ENCODE measurements around the gene PPA2.

PPA2 gene

GRCh38 chr4:105348719-105349118, 125.1 kb downstream of the PPA2 start:
- TF ChIP-seq CTCF (IDR thresholded peaks at IDR 0.05): no peak
- no peaks in the 10 kb centered on the region for H3K36me3 ChIP-seq
- no peak overlapping the region for H3K27ac ChIP-seq

GRCh38 chr4:105346869-105347268, 127.0 kb downstream of the PPA2 start:
- no peaks in the 10 kb centered on the region for H3K4me1 ChIP-seq (ENCODE audit: control insufficient read depth in 1 of 2, insufficient read depth in 1 of 2, low read depth in 1 of 2, low read length in 1 of 2)
- TF ChIP-seq CTCF (IDR thresholded peaks at IDR 0.05): no peak
- no peaks in the 10 kb centered on the region for H3K36me3 ChIP-seq
- H3K27me3 ChIP-seq: no peaks in the 10 kb centered on the region
- no peak overlapping the region for H3K4me3 ChIP-seq (ENCODE audit: low read depth in 1 of 2, low read length in 1 of 2)
- no peak overlapping the region for H3K27ac ChIP-seq
- H3K9me3 ChIP-seq: no peaks in the 10 kb centered on the region

More at GRCh38 chr4:105348719-105349118, 125.1 kb downstream of the PPA2 start:
- Histone ChIP-seq H3K4me3 (ENCODE audit: low read depth in 1 of 2, low read length in 1 of 2) (no peak overlapping the region), H3K9me3 (no peaks in the 10 kb centered on the region), H3K27me3 (no peaks in the 10 kb centered on the region), H3K4me1 (ENCODE audit: control insufficient read depth in 1 of 2, insufficient read depth in 1 of 2, low read depth in 1 of 2, low read length in 1 of 2) (no peaks in the 10 kb centered on the region)

GRCh38 chr4:105345838-105346237, 128.0 kb downstream of the PPA2 start:
- H3K36me3 ChIP-seq: no peaks in the 10 kb centered on the region
- no peak overlapping the region for H3K27ac ChIP-seq
- no peaks in the 10 kb centered on the region for H3K9me3 ChIP-seq
- H3K4me3 ChIP-seq (ENCODE audit: low read depth in 1 of 2, low read length in 1 of 2): no peak overlapping the region
- H3K4me1 ChIP-seq (ENCODE audit: control insufficient read depth in 1 of 2, insufficient read depth in 1 of 2, low read depth in 1 of 2, low read length in 1 of 2): no peaks in the 10 kb centered on the region
- no peaks in the 10 kb centered on the region for H3K27me3 ChIP-seq
- no peak for TF ChIP-seq CTCF (IDR thresholded peaks at IDR 0.05)

- TF ChIP-seq CTCF (IDR thresholded peaks at IDR 0.05): no peak
- no peaks in the 10 kb centered on the region for H3K27me3 ChIP-seq
- H3K4me1 ChIP-seq (ENCODE audit: control insufficient read depth in 1 of 2, insufficient read depth in 1 of 2, low read depth in 1 of 2, low read length in 1 of 2): no peaks in the 10 kb centered on the region
Measured at GRCh38 chr4:105345358-105345757, 128.5 kb downstream of the PPA2 start.

GRCh38 chr4:105344141-105344540, 129.7 kb downstream of the PPA2 start:
- no peaks in the 10 kb centered on the region for H3K4me1 ChIP-seq (ENCODE audit: control insufficient read depth in 1 of 2, insufficient read depth in 1 of 2, low read depth in 1 of 2, low read length in 1 of 2)
- H3K27ac ChIP-seq: no peak overlapping the region
- no peaks in the 10 kb centered on the region for H3K27me3 ChIP-seq
- H3K9me3 ChIP-seq: no peaks in the 10 kb centered on the region
- no peaks in the 10 kb centered on the region for H3K36me3 ChIP-seq
- TF ChIP-seq CTCF (IDR thresholded peaks at IDR 0.05): no peak
- no peak overlapping the region for H3K4me3 ChIP-seq (ENCODE audit: low read depth in 1 of 2, low read length in 1 of 2)

More at GRCh38 chr4:105345358-105345757, 128.5 kb downstream of the PPA2 start:
- Histone ChIP-seq H3K36me3 (no peaks in the 10 kb centered on the region), H3K4me3 (ENCODE audit: low read depth in 1 of 2, low read length in 1 of 2) (no peak overlapping the region), H3K9me3 (no peaks in the 10 kb centered on the region), H3K27ac (no peak overlapping the region)

Measured in neutrophil (primary cell).